NT2/D1 (cell line): ENCODE measurements around the gene TBX5.

Source experiments
- YY1 ChIP-seq: IDR thresholded peaks from 2 replicates; pipeline ENCODE4 v1.6.1; 2011; ENCODE audit not compliant: insufficient read length, insufficient read depth
- ZNF274 ChIP-seq: IDR thresholded peaks from 2 replicates; pipeline ENCODE4 v1.6.1; 2011; ENCODE audit warnings: mild to moderate bottlenecking, low read depth, low read length

DNA sequence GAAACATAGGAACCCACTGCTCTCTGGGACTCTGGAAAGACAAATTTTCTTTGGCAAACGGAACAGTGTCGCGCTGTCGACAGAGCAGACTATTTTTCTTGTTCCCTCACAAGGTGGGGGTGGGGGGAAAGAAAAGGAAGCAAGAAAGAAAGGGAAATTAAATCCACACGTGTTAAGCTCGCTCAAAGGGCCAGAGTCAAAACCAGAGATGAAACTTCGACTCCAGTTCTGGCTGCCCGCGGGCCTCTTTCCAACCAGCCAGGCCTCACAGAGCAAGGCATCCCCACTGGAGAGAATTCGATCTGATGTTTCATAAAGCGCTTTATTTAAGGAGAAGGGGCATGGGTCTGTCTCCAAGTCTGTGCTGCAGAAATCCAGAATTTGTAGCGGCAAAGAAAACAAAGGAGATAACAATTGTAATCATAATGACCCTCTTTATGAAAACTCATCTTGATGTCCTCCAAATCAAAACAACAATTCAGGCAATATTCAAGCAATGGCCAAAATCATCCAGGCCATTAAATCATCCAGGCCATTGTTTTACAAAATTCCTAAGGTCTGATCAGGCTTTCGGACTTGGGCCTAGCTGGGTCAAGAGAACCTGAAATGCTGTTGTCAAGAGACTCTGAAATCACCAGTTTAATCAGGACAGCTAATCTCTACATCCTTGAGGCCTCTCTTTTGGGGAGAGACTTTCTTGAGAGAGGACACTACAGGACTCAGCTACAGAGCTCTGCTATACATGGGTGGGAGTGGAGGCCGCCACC is 5.3 kb upstream of the TBX5 start:
- TF ChIP-seq ZNF274 (no peak), YY1 (no peak)
